ENCODE results near the gene TREX2. TPM values are rescaled to one million over a fixed set of nuclear protein-coding genes. Genes with fewer than 3 reads are reported as not detected.

The TREX2 gene
- total and polyA plus RNA-seq, 2 experiments from 2014 or later = 0.81 to 1.7 TPM

DNA sequence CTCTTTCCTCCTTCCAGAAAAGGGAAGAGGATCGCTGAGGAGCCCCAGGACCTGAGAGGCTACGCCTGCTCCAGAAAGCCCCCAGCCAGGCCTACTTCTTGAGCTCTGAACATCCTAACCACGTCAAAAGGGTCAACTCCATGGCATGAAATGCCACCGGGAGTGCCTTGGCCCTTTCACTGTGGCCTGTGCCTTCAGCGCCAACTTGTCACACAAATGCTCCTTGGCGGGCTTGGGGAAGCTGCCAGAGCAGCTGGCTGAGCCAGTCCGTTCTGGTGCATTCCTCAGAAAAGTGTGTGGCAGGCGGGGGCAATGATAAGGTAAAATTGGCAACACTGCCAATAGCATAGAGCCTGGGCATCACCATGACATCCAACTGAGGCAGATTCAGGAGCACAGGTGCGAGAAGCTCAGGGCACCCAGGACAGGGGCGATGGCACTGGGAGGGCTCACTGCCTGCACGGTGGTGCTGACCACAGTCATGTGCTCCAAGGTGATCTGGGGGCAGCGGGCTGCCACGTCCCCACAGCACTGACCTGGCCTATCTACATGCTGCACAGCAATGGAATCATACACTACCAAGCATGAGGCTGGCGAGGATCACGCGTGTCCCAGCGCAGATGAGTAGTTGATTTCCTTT is 12.1 kb upstream of the TREX2 start:
- Histone ChIP-seq H3K79me2 (replicated peaks; ENCODE audit: insufficient read depth) (no peaks in the 10 kb centered on the region), H4K20me1 (replicated peaks; ENCODE audit: insufficient read depth) (no peaks in the 10 kb centered on the region; the same call in 1 of the 2 replicates), H2AFZ (no peak overlapping the region), H3F3A (replicated peaks; ENCODE audit: low read depth) (no peaks in the 10 kb centered on the region), H3K9me2 (ENCODE audit: insufficient read depth) (no peaks in the 10 kb centered on the region), H3K36me3 (ENCODE audit: insufficient read depth) (no peaks in the 10 kb centered on the region), H3K4me1 (ENCODE audit: insufficient read depth) (no peaks in the 10 kb centered on the region), H3K4me2 (no peak overlapping the region), H3K27me3 (ENCODE audit: insufficient read depth) (no peaks in the 10 kb centered on the region), H3K27ac (ENCODE audit: low read depth) (no peak overlapping the region), H3K4me3 (no peak overlapping the region)
- no peak for TF ChIP-seq JUNB (IDR thresholded peaks at IDR 0.05; ENCODE audit: unreplicated experiment)
- TF ChIP-seq, protein P1, sequence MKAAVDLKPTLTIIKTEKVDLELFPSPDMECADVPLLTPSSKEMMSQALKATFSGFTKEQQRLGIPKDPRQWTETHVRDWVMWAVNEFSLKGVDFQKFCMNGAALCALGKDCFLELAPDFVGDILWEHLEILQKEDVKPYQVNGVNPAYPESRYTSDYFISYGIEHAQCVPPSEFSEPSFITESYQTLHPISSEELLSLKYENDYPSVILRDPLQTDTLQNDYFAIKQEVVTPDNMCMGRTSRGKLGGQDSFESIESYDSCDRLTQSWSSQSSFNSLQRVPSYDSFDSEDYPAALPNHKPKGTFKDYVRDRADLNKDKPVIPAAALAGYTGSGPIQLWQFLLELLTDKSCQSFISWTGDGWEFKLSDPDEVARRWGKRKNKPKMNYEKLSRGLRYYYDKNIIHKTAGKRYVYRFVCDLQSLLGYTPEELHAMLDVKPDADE (IDR thresholded peaks at IDR 0.05) = no peak
- no peak for TF ChIP-seq STAT1 (IDR thresholded peaks at IDR 0.05; ENCODE audit: unreplicated experiment)
- no peak for TF ChIP-seq ZNF114 (CRISPR knock-in tag; IDR thresholded peaks at IDR 0.05)
- Mint-ChIP-seq H3K9me3 (no peaks in the 10 kb centered on the region), H3K4me1 (no peaks in the 10 kb centered on the region), H3K27ac (no peak overlapping the region), H3K4me3 (no peak overlapping the region), H3K36me3 (ENCODE audit: low read depth) (peaks cover 15% of the 10 kb centered on the region; the same call in 2 of the 3 replicates), H3K27me3 (ENCODE audit: insufficient read depth, low read depth, poor library complexity) (peaks cover 14% of the 10 kb centered on the region)
- ATAC-seq = no peak
- DNase-seq (ENCODE audit: low spot score) = no peak

DNA sequence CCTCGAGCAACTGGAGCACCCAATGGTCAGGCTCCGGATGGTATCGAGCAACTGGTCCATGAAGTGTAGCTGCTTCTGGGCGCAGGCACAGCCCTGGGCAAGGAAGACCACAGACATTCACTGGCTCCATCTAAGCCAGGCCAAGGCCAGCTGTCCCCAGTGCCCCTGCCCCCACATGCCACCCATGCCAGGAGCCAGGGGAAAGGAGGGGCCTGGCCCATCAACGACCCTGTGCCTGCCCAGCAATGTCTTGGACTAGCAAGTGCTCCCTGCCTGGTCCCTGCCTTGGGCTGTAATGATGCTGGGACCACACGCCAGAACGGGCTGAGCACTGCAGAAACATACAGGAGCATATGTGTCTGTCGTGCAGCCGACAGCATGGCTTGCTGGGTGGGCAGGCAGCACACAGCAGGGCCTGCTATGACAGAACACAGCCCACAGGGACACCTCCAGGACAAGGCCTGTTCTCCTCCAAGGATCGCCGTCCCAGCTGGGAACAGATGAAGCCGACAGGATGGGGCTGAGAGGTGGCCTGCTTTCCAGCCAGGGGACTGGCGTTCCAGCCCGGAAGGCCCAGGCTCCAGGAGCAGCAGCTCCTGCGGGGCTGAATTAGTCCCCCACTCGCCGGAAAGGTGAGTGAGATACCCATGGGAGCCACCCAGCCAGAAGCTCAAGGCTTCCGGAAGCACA is 11.4 kb upstream of the TREX2 start:
- Histone ChIP-seq H3F3A (replicated peaks; ENCODE audit: low read depth) (no peaks in the 10 kb centered on the region), H3K4me2 (no peak overlapping the region), H3K27ac (ENCODE audit: low read depth) (no peak overlapping the region), H3K4me3 (no peak overlapping the region), H3K4me1 (ENCODE audit: insufficient read depth) (no peaks in the 10 kb centered on the region), H3K36me3 (ENCODE audit: insufficient read depth) (no peaks in the 10 kb centered on the region), H3K9me2 (ENCODE audit: insufficient read depth) (no peaks in the 10 kb centered on the region), H2AFZ (no peak overlapping the region), H3K27me3 (ENCODE audit: insufficient read depth) (no peaks in the 10 kb centered on the region), H4K20me1 (replicated peaks; ENCODE audit: insufficient read depth) (no peaks in the 10 kb centered on the region; the same call in 1 of the 2 replicates), H3K79me2 (replicated peaks; ENCODE audit: insufficient read depth) (no peaks in the 10 kb centered on the region)
- H3K27me3 Mint-ChIP-seq (ENCODE audit: insufficient read depth, low read depth, poor library complexity) = peaks cover 14% of the 10 kb centered on the region
- H3K36me3 Mint-ChIP-seq (ENCODE audit: low read depth) = peaks cover 15% of the 10 kb centered on the region; the same call in 2 of the 3 replicates
- no peaks in the 10 kb centered on the region for H3K9me3 Mint-ChIP-seq
- TF ChIP-seq NANOG (IDR thresholded peaks at IDR 0.05; ENCODE audit: borderline replicate concordance) (no peak), POLR2AphosphoS5 (IDR thresholded peaks at IDR 0.05; ENCODE audit: low read depth) (no peak), CREB1 (CRISPR knock-in tag; IDR thresholded peaks at IDR 0.05; ENCODE audit: low read depth) (no peak), JUNB (IDR thresholded peaks at IDR 0.05; ENCODE audit: unreplicated experiment) (no peak), ZNF331 (CRISPR knock-in tag; IDR thresholded peaks at IDR 0.05; ENCODE audit: low read depth) (no peak)
- ATAC-seq (no peak), DNase-seq (ENCODE audit: low spot score) (no peak)
- H3K4me1 Mint-ChIP-seq = no peaks in the 10 kb centered on the region
- no peak overlapping the region for H3K4me3 Mint-ChIP-seq
- no peak overlapping the region for H3K27ac Mint-ChIP-seq

DNA sequence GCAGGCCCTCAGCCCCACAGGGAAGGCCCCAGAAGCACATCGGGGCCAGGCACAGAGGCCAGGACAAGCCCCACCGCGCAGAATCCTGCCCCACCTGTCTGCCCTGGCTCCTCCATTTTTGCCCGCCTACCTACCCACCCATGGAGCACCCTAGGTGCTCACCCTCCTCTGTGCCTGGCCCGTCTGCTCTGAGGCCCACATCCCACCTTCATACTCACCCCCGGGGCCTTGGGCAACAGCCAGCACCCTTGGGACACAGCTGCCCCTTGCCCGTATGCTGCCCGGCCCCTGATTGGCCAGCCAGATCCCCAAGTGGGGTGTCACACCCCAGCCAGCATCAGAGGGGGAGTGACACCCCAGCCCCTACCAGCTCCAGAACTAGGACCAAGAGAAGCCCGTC is 10.8 kb upstream of the TREX2 start:
- no peak overlapping the region for H3K4me3 ChIP-seq
- H3K27me3 ChIP-seq (ENCODE audit: insufficient read depth) = no peaks in the 10 kb centered on the region
- no peaks in the 10 kb centered on the region for H3F3A ChIP-seq (replicated peaks; ENCODE audit: low read depth)
- ATAC-seq (no peak), DNase-seq (ENCODE audit: low spot score) (no peak)
- H3K4me1 ChIP-seq (ENCODE audit: insufficient read depth) = no peaks in the 10 kb centered on the region
- no peaks in the 10 kb centered on the region for H3K79me2 ChIP-seq (replicated peaks; ENCODE audit: insufficient read depth)
- H3K4me1 Mint-ChIP-seq = no peaks in the 10 kb centered on the region
- no peaks in the 10 kb centered on the region for H3K9me2 ChIP-seq (ENCODE audit: insufficient read depth)
- H3K27ac ChIP-seq (ENCODE audit: low read depth) = no peak overlapping the region
- peaks cover 14% of the 10 kb centered on the region for H3K27me3 Mint-ChIP-seq (ENCODE audit: insufficient read depth, low read depth, poor library complexity)
- no peak overlapping the region for H3K27ac Mint-ChIP-seq
- no peaks in the 10 kb centered on the region; the same call in 1 of the 2 replicates for H4K20me1 ChIP-seq (replicated peaks; ENCODE audit: insufficient read depth)
- H3K4me2 ChIP-seq = no peak overlapping the region
- no peak overlapping the region for H2AFZ ChIP-seq
- H3K4me3 Mint-ChIP-seq = no peak overlapping the region
- no peaks in the 10 kb centered on the region for H3K36me3 ChIP-seq (ENCODE audit: insufficient read depth)
- no peaks in the 10 kb centered on the region for H3K9me3 Mint-ChIP-seq
- peaks cover 11% of the 10 kb centered on the region; the same call in 2 of the 3 replicates for H3K36me3 Mint-ChIP-seq (ENCODE audit: low read depth)
- TF ChIP-seq ZNF114 (CRISPR knock-in tag; IDR thresholded peaks at IDR 0.05) (no peak), CREB1 (CRISPR knock-in tag; IDR thresholded peaks at IDR 0.05; ENCODE audit: low read depth) (no peak)
- TF ChIP-seq, protein P2, sequence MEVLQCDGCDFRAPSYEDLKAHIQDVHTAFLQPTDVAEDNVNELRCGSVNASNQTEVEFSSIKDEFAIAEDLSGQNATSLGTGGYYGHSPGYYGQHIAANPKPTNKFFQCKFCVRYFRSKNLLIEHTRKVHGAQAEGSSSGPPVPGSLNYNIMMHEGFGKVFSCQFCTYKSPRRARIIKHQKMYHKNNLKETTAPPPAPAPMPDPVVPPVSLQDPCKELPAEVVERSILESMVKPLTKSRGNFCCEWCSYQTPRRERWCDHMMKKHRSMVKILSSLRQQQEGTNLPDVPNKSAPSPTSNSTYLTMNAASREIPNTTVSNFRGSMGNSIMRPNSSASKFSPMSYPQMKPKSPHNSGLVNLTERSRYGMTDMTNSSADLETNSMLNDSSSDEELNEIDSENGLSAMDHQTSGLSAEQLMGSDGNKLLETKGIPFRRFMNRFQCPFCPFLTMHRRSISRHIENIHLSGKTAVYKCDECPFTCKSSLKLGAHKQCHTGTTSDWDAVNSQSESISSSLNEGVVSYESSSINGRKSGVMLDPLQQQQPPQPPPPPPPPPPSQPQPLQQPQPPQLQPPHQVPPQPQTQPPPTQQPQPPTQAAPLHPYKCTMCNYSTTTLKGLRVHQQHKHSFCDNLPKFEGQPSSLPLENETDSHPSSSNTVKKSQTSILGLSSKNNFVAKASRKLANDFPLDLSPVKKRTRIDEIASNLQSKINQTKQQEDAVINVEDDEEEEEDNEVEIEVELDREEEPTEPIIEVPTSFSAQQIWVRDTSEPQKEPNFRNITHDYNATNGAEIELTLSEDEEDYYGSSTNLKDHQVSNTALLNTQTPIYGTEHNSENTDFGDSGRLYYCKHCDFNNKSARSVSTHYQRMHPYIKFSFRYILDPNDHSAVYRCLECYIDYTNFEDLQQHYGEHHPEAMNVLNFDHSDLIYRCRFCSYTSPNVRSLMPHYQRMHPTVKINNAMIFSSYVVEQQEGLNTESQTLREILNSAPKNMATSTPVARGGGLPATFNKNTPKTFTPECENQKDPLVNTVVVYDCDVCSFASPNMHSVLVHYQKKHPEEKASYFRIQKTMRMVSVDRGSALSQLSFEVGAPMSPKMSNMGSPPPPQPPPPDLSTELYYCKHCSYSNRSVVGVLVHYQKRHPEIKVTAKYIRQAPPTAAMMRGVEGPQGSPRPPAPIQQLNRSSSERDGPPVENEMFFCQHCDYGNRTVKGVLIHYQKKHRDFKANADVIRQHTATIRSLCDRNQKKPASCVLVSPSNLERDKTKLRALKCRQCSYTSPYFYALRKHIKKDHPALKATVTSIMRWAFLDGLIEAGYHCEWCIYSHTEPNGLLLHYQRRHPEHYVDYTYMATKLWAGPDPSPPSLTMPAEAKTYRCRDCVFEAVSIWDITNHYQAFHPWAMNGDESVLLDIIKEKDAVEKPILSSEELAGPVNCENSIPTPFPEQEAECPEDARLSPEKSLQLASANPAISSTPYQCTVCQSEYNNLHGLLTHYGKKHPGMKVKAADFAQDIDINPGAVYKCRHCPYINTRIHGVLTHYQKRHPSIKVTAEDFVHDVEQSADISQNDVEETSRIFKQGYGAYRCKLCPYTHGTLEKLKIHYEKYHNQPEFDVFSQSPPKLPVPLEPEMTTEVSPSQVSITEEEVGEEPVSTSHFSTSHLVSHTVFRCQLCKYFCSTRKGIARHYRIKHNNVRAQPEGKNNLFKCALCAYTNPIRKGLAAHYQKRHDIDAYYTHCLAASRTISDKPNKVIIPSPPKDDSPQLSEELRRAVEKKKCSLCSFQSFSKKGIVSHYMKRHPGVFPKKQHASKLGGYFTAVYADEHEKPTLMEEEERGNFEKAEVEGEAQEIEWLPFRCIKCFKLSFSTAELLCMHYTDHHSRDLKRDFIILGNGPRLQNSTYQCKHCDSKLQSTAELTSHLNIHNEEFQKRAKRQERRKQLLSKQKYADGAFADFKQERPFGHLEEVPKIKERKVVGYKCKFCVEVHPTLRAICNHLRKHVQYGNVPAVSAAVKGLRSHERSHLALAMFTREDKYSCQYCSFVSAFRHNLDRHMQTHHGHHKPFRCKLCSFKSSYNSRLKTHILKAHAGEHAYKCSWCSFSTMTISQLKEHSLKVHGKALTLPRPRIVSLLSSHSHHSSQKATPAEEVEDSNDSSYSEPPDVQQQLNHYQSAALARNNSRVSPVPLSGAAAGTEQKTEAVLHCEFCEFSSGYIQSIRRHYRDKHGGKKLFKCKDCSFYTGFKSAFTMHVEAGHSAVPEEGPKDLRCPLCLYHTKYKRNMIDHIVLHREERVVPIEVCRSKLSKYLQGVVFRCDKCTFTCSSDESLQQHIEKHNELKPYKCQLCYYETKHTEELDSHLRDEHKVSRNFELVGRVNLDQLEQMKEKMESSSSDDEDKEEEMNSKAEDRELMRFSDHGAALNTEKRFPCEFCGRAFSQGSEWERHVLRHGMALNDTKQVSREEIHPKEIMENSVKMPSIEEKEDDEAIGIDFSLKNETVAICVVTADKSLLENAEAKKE (CRISPR knock-in tag; IDR thresholded peaks at IDR 0.05) = no peak

Data from GM23338 (cell line).